CD4-positive, alpha-beta memory T cell (primary cell): ENCODE measurements around the gene RAD9A. TPM values are rescaled to one million over a fixed set of nuclear protein-coding genes. Genes with fewer than 3 reads are reported as not detected.

Experiments
- CTCF ChIA-PET: fragments of 350-600 bp; sonication (Branson Sonifier 250); formaldehyde crosslinking; loops from one replicate; lab custom pipeline; 2021; ENCODE audit warnings: inconsistent platforms; ENCODE audit not compliant: partially characterized antibody; lab: Charles Lee
- POLR2A ChIA-PET: fragments of 350-600 bp; sonication (Branson Sonifier 250); formaldehyde crosslinking; loops from one replicate; lab custom pipeline; 2021; ENCODE audit not compliant: partially characterized antibody; lab: Charles Lee
- DNase-seq, 5 donors: peaks; one replicate each; pipeline versions ENCODE4 v3.0.0 to v3.0.0-alpha.2; 2020 to 2022; ENCODE audit warnings: mixed read lengths in 1 of 5
- H3K27ac ChIP-seq: one replicate; pipeline ENCODE4 v1.7.0; 2013; ENCODE audit warnings: low read depth, low read length
- H3K27me3 ChIP-seq: 2 replicates; pipeline ENCODE4 v1.7.0; 2013; ENCODE audit warnings: mild to moderate bottlenecking, low read length, moderate library complexity; ENCODE audit not compliant: insufficient read depth
- H3K36me3 ChIP-seq: 2 replicates; pipeline ENCODE4 v1.7.0; 2013; ENCODE audit warnings: mild to moderate bottlenecking, low read length, moderate library complexity; ENCODE audit not compliant: insufficient read depth
- H3K4me1 ChIP-seq: 2 replicates; pipeline ENCODE4 v1.7.0; 2013; ENCODE audit warnings: mild to moderate bottlenecking, low read length, moderate library complexity; ENCODE audit not compliant: insufficient read depth
- H3K4me3 ChIP-seq, 2 donors: one replicate each; pipeline ENCODE4 v1.7.0; 2013; ENCODE audit warnings: low read length in 2 of 2, mild to moderate bottlenecking in 1 of 2
- H3K9me3 ChIP-seq, 2 donors: one replicate each; pipeline ENCODE4 v1.7.0; 2013; ENCODE audit warnings: low read length in 2 of 2, control low read depth in 1 of 2; ENCODE audit not compliant: control insufficient read depth in 1 of 2
- H3K27ac Mint-ChIP-seq, 7 donors: one replicate each; pipeline ENCODE4 v1.8.0; 2020 to 2021; ENCODE audit warnings: mixed read lengths in 7 of 7, mild to moderate bottlenecking in 6 of 7, inconsistent platforms in 3 of 7, moderate library complexity in 3 of 7
- H3K27me3 Mint-ChIP-seq, 2 donors: one replicate each; pipeline ENCODE4 v1.8.0; 2020 to 2021; ENCODE audit warnings: mixed read lengths in 2 of 2
- H3K36me3 Mint-ChIP-seq, 2 donors: one replicate each; pipeline ENCODE4 v1.8.0; 2020 to 2021; ENCODE audit warnings: mixed read lengths in 2 of 2, inconsistent platforms in 1 of 2, mild to moderate bottlenecking in 1 of 2
- H3K4me1 Mint-ChIP-seq, 4 donors: one replicate each; pipeline ENCODE4 v1.8.0; 2020 to 2021; ENCODE audit warnings: mixed read lengths in 4 of 4, mild to moderate bottlenecking in 1 of 4
- H3K4me3 Mint-ChIP-seq, 8 donors: one replicate each; pipeline ENCODE4 v1.8.0; 2020 to 2021; ENCODE audit warnings: mixed read lengths in 8 of 8, mild to moderate bottlenecking in 7 of 8, moderate library complexity in 6 of 8, inconsistent platforms in 3 of 8
- H3K9me3 Mint-ChIP-seq, 8 donors: one replicate each; pipeline ENCODE4 v1.8.0; 2020 to 2021; ENCODE audit warnings: mixed read lengths in 8 of 8, mild to moderate bottlenecking in 5 of 8, inconsistent platforms in 3 of 8, moderate library complexity in 1 of 8
- intact Hi-C: fragments of 100-400 bp; cut with micrococcal nuclease; formaldehyde crosslinking; loops from one replicate; pipeline ENCODE4 v1.15.1; 2023
- polyA plus RNA-seq, 2 donors: library from polyadenylated mRNA; unstranded; fragments of 300-500 nt; fragmentation: Illumina TruSeq; gene quantifications; one replicate each; pipeline ENCODE4 v1.2.3, GENCODE V29; 2021
- total RNA-seq, 2 experiments: library from RNA; stranded (reverse); gene quantifications; one replicate each; pipeline ENCODE4 v1.2.3, GENCODE V29; 2021

Gene RAD9A
- total and polyA plus RNA-seq, 4 experiments from 2014 or later, result 6.7 to 55.9 (median 30.0) TPM

- CTCF ChIA-PET, result interaction anchor here (0.7 to 1.6 kb wide), 4 partner anchors 10 to 28 kb away, joined by 3 to 4 read pairs (median 3); partner anchors contain the start of gene TMEM134
- H3K27ac ChIP-seq, result peak overlapping the region; percentile 78
These were observed 49.3 kb downstream of the RAD9A start for GRCh38 chr11:67441098-67441563.

GRCh38 chr11:67441731-67442351 lies 50.1 kb downstream of the RAD9A start:
- Histone ChIP-seq H3K27ac (peak overlapping the region; percentile 40), H3K9me3 (no peaks in the 10 kb centered on the region), H3K36me3 (no peaks in the 10 kb centered on the region), H3K4me3 (no peak overlapping the region), H3K27me3 (no peaks in the 10 kb centered on the region), H3K4me1 (peaks cover 71% of the 10 kb centered on the region)
- intact Hi-C loops, result no loop called here
- H3K9me3 Mint-ChIP-seq, result no peaks in the 10 kb centered on the region
- H3K27ac Mint-ChIP-seq, result peak overlapping the region; percentile 87 to 98 (median 89)
- POLR2A ChIA-PET, result interaction anchor here (11.9 to 31.8 kb wide), 5 partner anchors 3 to 47 kb away, joined by 279 to 2262 read pairs (median 900); partner anchors contain the start of genes AIP, CABP4, CARNS1 and CORO1B
- H3K36me3 Mint-ChIP-seq, result peaks cover 0 to 19% of the 10 kb centered on the region in 2 donors
- peak overlapping the region; percentile 39 to 86 (median 56) for H3K4me3 Mint-ChIP-seq
- CTCF ChIA-PET, result interaction anchor here (0.7 to 1.6 kb wide), 3 partner anchors 11 to 27 kb away, joined by 3 to 4 read pairs (median 3); partner anchors contain the start of gene TMEM134
- H3K4me1 Mint-ChIP-seq, result peaks cover 50 to 87% (median 64%) of the 10 kb centered on the region in 4 donors
- H3K27me3 Mint-ChIP-seq, result no peaks in the 10 kb centered on the region
- peak; percentile 47 to 70 (median 56) for DNase-seq

More at GRCh38 chr11:67441098-67441563, 49.3 kb downstream of the RAD9A start:
- Mint-ChIP-seq H3K27me3 (no peaks in the 10 kb centered on the region), H3K27ac (peak overlapping the region; percentile 43 to 98 (median 92)), H3K4me1 (peaks cover 48 to 86% (median 59%) of the 10 kb centered on the region in 4 donors), H3K4me3 (peak overlapping the region in 3 of 8 donors; percentile 21 to 82 (median 55)), H3K36me3 (peaks cover 4 to 24% of the 10 kb centered on the region in 2 donors), H3K9me3 (no peaks in the 10 kb centered on the region)
- H3K9me3 ChIP-seq, result no peaks in the 10 kb centered on the region
- peaks cover 69% of the 10 kb centered on the region for H3K4me1 ChIP-seq
- no peaks in the 10 kb centered on the region for H3K27me3 ChIP-seq
- H3K36me3 ChIP-seq, result peaks cover 3% of the 10 kb centered on the region
- peak in 1 of 5 donors; percentile 26 for DNase-seq
- POLR2A ChIA-PET, result interaction anchor here (0.9 to 31.8 kb wide), 6 partner anchors 12 to 201 kb away, joined by 4 to 2262 read pairs (median 492); partner anchors contain the start of genes AIP, CABP4, CARNS1 and CORO1B
- intact Hi-C loops, result no loop called here
- H3K4me3 ChIP-seq, result no peak overlapping the region

GRCh38 chr11:67442504-67443404 lies 51.0 kb downstream of the RAD9A start:
- Mint-ChIP-seq H3K9me3 (no peaks in the 10 kb centered on the region), H3K36me3 (peaks cover 0 to 11% of the 10 kb centered on the region in 2 donors), H3K4me1 (peaks cover 53 to 90% (median 72%) of the 10 kb centered on the region in 4 donors), H3K27ac (peak overlapping the region; percentile 87 to 98 (median 89)), H3K4me3 (peak overlapping the region; percentile 45 to 86 (median 62)), H3K27me3 (no peaks in the 10 kb centered on the region)
- H3K4me3 ChIP-seq, result no peak overlapping the region
- DNase-seq, result no peak
- intact Hi-C loops, result loop anchor here (1.0 kb wide), 2 partner anchors 14 to 27 kb away; partner anchors contain the start of genes RPS6KB2 and TMEM134
- no peaks in the 10 kb centered on the region for H3K9me3 ChIP-seq
- H3K4me1 ChIP-seq, result peaks cover 80% of the 10 kb centered on the region
- no peaks in the 10 kb centered on the region for H3K36me3 ChIP-seq
- CTCF ChIA-PET, result no interaction called here
- peak overlapping the region; percentile 75 for H3K27ac ChIP-seq
- POLR2A ChIA-PET, result interaction anchor here (1.2 to 30.4 kb wide), 11 partner anchors 4 to 41 kb away, joined by 3 to 900 read pairs (median 11); partner anchors contain the start of genes AIP, CABP4, CORO1B and GPR152
- no peaks in the 10 kb centered on the region for H3K27me3 ChIP-seq

- Histone ChIP-seq H3K4me3 (no peak overlapping the region), H3K36me3 (no peaks in the 10 kb centered on the region), H3K27ac (peak overlapping the region; percentile 75), H3K4me1 (peaks cover 75% of the 10 kb centered on the region), H3K27me3 (no peaks in the 10 kb centered on the region), H3K9me3 (no peaks in the 10 kb centered on the region)
- peak overlapping the region; percentile 94 to 100 (median 98) for H3K27ac Mint-ChIP-seq
- no peak for DNase-seq
- peaks cover 0 to 1% of the 10 kb centered on the region in 2 donors for H3K36me3 Mint-ChIP-seq
- POLR2A ChIA-PET, result interaction anchor here (0.7 to 30.4 kb wide), 11 partner anchors 7 to 62 kb away, joined by 3 to 900 read pairs (median 4); partner anchors contain the start of genes AIP, CABP4, CDK2AP2 and CORO1B
- H3K4me3 Mint-ChIP-seq, result peak overlapping the region in 7 of 8 donors; percentile 27 to 87 (median 77)
- peaks cover 0 to 2% (median 0%) of the 10 kb centered on the region in 8 donors for H3K9me3 Mint-ChIP-seq
- CTCF ChIA-PET, result interaction anchor here (0.6 to 2.2 kb wide), 3 partner anchors 14 to 44 kb away, joined by 3 to 7 read pairs (median 3); partner anchors contain the start of gene PPP1CA
- intact Hi-C loops, result no loop called here
- H3K27me3 Mint-ChIP-seq, result no peaks in the 10 kb centered on the region
- H3K4me1 Mint-ChIP-seq, result peaks cover 48 to 87% (median 68%) of the 10 kb centered on the region in 4 donors
These were observed 53.7 kb downstream of the RAD9A start for GRCh38 chr11:67445515-67445914.

Other genes starting within 250 kb of the RAD9A start
- 100 to 1,000 TPM; 299 to 310 TPM for gene GRK2, start 125.5 kb upstream of the RAD9A start, total RNA-seq
- gene GRK2, start 125.5 kb upstream of the RAD9A start, polyA plus RNA-seq, result 10 to 100 TPM; 12.8 to 63.7 TPM
- 100 to 1,000 TPM; 244 to 247 TPM for gene ANKRD13D, start 102.7 kb upstream of the RAD9A start, total RNA-seq
- 10 to 100 TPM; 12.0 to 31.3 TPM for gene ANKRD13D, start 102.7 kb upstream of the RAD9A start, polyA plus RNA-seq
- 10 to 100 TPM; 22.5 to 26.3 TPM for gene SSH3, start 88.5 kb upstream of the RAD9A start, total RNA-seq
- gene SSH3, start 88.5 kb upstream of the RAD9A start, polyA plus RNA-seq, result 1 to 10 TPM in 1 of 2 donors, under 1 TPM in 1; 0.79 to 6.5 TPM
- gene POLD4, start 38.4 kb upstream of the RAD9A start, total RNA-seq, result 10 to 100 TPM; 87.9 to 91.3 TPM
- gene POLD4, start 38.4 kb upstream of the RAD9A start, polyA plus RNA-seq, result 10 to 100 TPM; 93.6 to 96.2 TPM
- 1 to 10 TPM; 5.4 to 6.4 TPM for gene CLCF1, start 18.4 kb upstream of the RAD9A start, total RNA-seq
- gene CLCF1, start 18.4 kb upstream of the RAD9A start, polyA plus RNA-seq, result 1 to 10 TPM in 1 of 2 donors, under 1 TPM in 1; 0.45 to 4.4 TPM
- 100 to 1,000 TPM; 159 to 161 TPM for gene PPP1CA, start 9.9 kb downstream of the RAD9A start, total RNA-seq
- 100 to 1,000 TPM; 474 to 774 TPM for gene PPP1CA, start 9.9 kb downstream of the RAD9A start, polyA plus RNA-seq
- gene TBC1D10C, start 12.1 kb downstream of the RAD9A start, total RNA-seq, result 100 to 1,000 TPM; 371 to 382 TPM
- 100 to 1,000 TPM; 316 to 331 TPM for gene TBC1D10C, start 12.1 kb downstream of the RAD9A start, polyA plus RNA-seq
- gene CARNS1, start 23.7 kb downstream of the RAD9A start, total RNA-seq, result 1 to 10 TPM; 2.3 to 3.3 TPM
- under 1 TPM; 0.45 to 0.81 TPM for gene CARNS1, start 23.7 kb downstream of the RAD9A start, polyA plus RNA-seq
- 10 to 100 TPM; 78.1 to 79.9 TPM for gene RPS6KB2, start 36.5 kb downstream of the RAD9A start, total RNA-seq
- 10 to 100 TPM; 55.2 to 58.3 TPM for gene RPS6KB2, start 36.5 kb downstream of the RAD9A start, polyA plus RNA-seq
- gene PTPRCAP, start 45.7 kb downstream of the RAD9A start, total RNA-seq, result 100 to 1,000 TPM; 208 to 228 TPM
- gene PTPRCAP, start 45.7 kb downstream of the RAD9A start, polyA plus RNA-seq, result 100 to 1,000 TPM; 613 TPM
- gene CORO1B, start 51.5 kb downstream of the RAD9A start, total RNA-seq, result 10 to 100 TPM; 22.7 to 23.2 TPM
- gene CORO1B, start 51.5 kb downstream of the RAD9A start, polyA plus RNA-seq, result 10 to 100 TPM; 79.1 to 92.2 TPM
- not detected for gene GPR152, start 60.7 kb downstream of the RAD9A start, total RNA-seq
- gene GPR152, start 60.7 kb downstream of the RAD9A start, polyA plus RNA-seq, result 1 to 10 TPM in 1 of 2 donors, under 1 TPM in 1; 0.35 to 1.7 TPM
- 1 to 10 TPM; 1.4 to 2.3 TPM for gene CABP4, start 63.4 kb downstream of the RAD9A start, total RNA-seq
- gene CABP4, start 63.4 kb downstream of the RAD9A start, polyA plus RNA-seq, result under 1 TPM; 0.27 to 0.84 TPM
- 10 to 100 TPM; 90.1 to 99.1 TPM for gene TMEM134, start 77.3 kb downstream of the RAD9A start, total RNA-seq
- 100 to 1,000 TPM; 152 to 162 TPM for gene TMEM134, start 77.3 kb downstream of the RAD9A start, polyA plus RNA-seq
- gene AIP, start 91.0 kb downstream of the RAD9A start, total RNA-seq, result 100 to 1,000 TPM; 131 to 132 TPM
- 100 to 1,000 TPM; 152 to 185 TPM for gene AIP, start 91.0 kb downstream of the RAD9A start, polyA plus RNA-seq
- 100 to 1,000 TPM; 137 to 143 TPM for gene PITPNM1, start 113.4 kb downstream of the RAD9A start, total RNA-seq
- 10 to 100 TPM; 15.0 to 43.6 TPM for gene PITPNM1, start 113.4 kb downstream of the RAD9A start, polyA plus RNA-seq
- 10 to 100 TPM; 85.8 to 86.0 TPM for gene CDK2AP2, start 116.2 kb downstream of the RAD9A start, total RNA-seq
- gene CDK2AP2, start 116.2 kb downstream of the RAD9A start, polyA plus RNA-seq, result 100 to 1,000 TPM in 1 of 2 donors, 10 to 100 TPM in 1; 83.3 to 152 TPM
- gene CABP2, start 131.5 kb downstream of the RAD9A start, total RNA-seq, result not detected
- gene CABP2, start 131.5 kb downstream of the RAD9A start, polyA plus RNA-seq, result not detected
- gene GSTP1, start 191.8 kb downstream of the RAD9A start, total RNA-seq, result 100 to 1,000 TPM; 134 to 143 TPM
- 100 to 1,000 TPM; 236 to 245 TPM for gene GSTP1, start 191.8 kb downstream of the RAD9A start, polyA plus RNA-seq
- 100 to 1,000 TPM; 204 to 212 TPM for gene NDUFV1, start 214.9 kb downstream of the RAD9A start, total RNA-seq
- gene NDUFV1, start 214.9 kb downstream of the RAD9A start, polyA plus RNA-seq, result 100 to 1,000 TPM; 124 to 133 TPM
- 1 to 10 TPM; 3.1 to 4.3 TPM for gene NUDT8, start 238.0 kb downstream of the RAD9A start, total RNA-seq
- gene NUDT8, start 238.0 kb downstream of the RAD9A start, polyA plus RNA-seq, result 1 to 10 TPM; 2.0 to 4.5 TPM
- not detected for gene TBX10, start 247.8 kb downstream of the RAD9A start, total RNA-seq
- gene TBX10, start 247.8 kb downstream of the RAD9A start, polyA plus RNA-seq, result not detected